HepG2 (cell line): Measurements from ENCODE around the gene SFT2D1. TPM values are rescaled to one million over a fixed set of nuclear protein-coding genes. Genes with fewer than 3 reads are reported as not detected.

Source experiments
- AKNA ChIP-seq: sonication (generic); formaldehyde crosslinking; IDR thresholded peaks from 2 replicates; pipeline ENCODE4 v1.4.0; 2020; ENCODE audit warnings: missing genetic modification reagents, borderline replicate concordance
- BRF2 ChIP-seq: sonication (generic); formaldehyde crosslinking; IDR thresholded peaks from 2 replicates; pipeline ENCODE4 v1.8.1; 2022; ENCODE audit warnings: mild to moderate bottlenecking, missing genetic modification reagents
- JARID2 ChIP-seq: sonication (generic); formaldehyde crosslinking; IDR thresholded peaks from 2 replicates; pipeline ENCODE4 v1.8.1; 2023; ENCODE audit warnings: missing genetic modification reagents, inconsistent platforms; ENCODE audit not compliant: insufficient replicate concordance
- NFYC ChIP-seq: IDR thresholded peaks from 2 replicates; pipeline ENCODE4 v1.6.1; 2016; ENCODE audit warnings: missing genetic modification reagents, missing compliant biosample characterization
- PCBP1 ChIP-seq: fragments of 200-400 bp; formaldehyde crosslinking; IDR thresholded peaks from 2 replicates; pipeline ENCODE4 v1.6.1; 2017; ENCODE audit warnings: mild to moderate bottlenecking, low read depth, low read length, borderline replicate concordance
- POLR2AphosphoS2 ChIP-seq: IDR thresholded peaks from 2 replicates; pipeline ENCODE4 v1.6.1; 2011; ENCODE audit warnings: low read depth, low read length, improper control_type of control experiment
- PPARG ChIP-seq: conservative IDR thresholded peaks from 2 replicates; pipeline ENCODE4 v1.6.1; 2016; ENCODE audit warnings: missing biosample characterization, missing genetic modification reagents
- SCMH1 ChIP-seq: sonication (generic); formaldehyde crosslinking; IDR thresholded peaks from 2 replicates; pipeline ENCODE4 v1.9.0; 2021; ENCODE audit warnings: missing genetic modification reagents, mild to moderate bottlenecking, borderline replicate concordance
- ZBTB40 ChIP-seq, 2 experiments: fragments of 450-650 bp in 1 of 2; sonication (generic) in 1 of 2; formaldehyde crosslinking in 1 of 2; IDR thresholded peaks; 2 replicates each; pipeline versions ENCODE4 v1.6.1 to v1.8.0; 2016 to 2022; ENCODE audit warnings: antibody characterized with exemption in 1 of 2, mild to moderate bottlenecking in 1 of 2, missing genetic modification reagents in 1 of 2
- ZNF547 ChIP-seq: sonication (generic); formaldehyde crosslinking; IDR thresholded peaks from 2 replicates; pipeline ENCODE4 v1.5.1; 2020; ENCODE audit warnings: mild to moderate bottlenecking, missing genetic modification reagents
- ZNF549 ChIP-seq: sonication (generic); formaldehyde crosslinking; IDR thresholded peaks from 2 replicates; pipeline ENCODE4 v1.5.0; 2020; ENCODE audit warnings: missing genetic modification reagents
- ZNF775 ChIP-seq: sonication (generic); formaldehyde crosslinking; IDR thresholded peaks from 2 replicates; pipeline ENCODE4 v1.4.0; 2020; ENCODE audit warnings: missing genetic modification reagents, mild to moderate bottlenecking, moderate library complexity, borderline replicate concordance
- ZSCAN21 ChIP-seq: sonication (generic); formaldehyde crosslinking; IDR thresholded peaks from 2 replicates; pipeline ENCODE4 v1.8.0; 2022; ENCODE audit warnings: mild to moderate bottlenecking, missing genetic modification reagents, moderate library complexity, borderline replicate concordance
- polyA plus RNA-seq, 8 experiments: library from polyadenylated mRNA; depleted of rRNA in 3 of 8; stranded (reverse) in 7 of 8; unstranded in 1 of 8; fragments of >200 nt; fragmentation: Illumina TruSeq in 4 of 8; extraction: Trizol in 4 of 8; gene quantifications; 2 replicates each; pipeline versions ENCODE4 v1.2.1 to v1.2.3, GENCODE V29; 2011 to 2016; ENCODE audit warnings: low read depth in 4 of 8, missing spikeins in 1 of 8, mixed read lengths in 1 of 8; ENCODE audit not compliant: insufficient read depth in 1 of 8
- total RNA-seq, 5 experiments: library from RNA; depleted of rRNA; stranded (reverse); fragments of >200 nt; fragmentation: Illumina TruSeq; extraction: Trizol; gene quantifications; 2 replicates each; pipeline ENCODE4 v1.2.3, GENCODE V29; 2016; ENCODE audit warnings: low read depth in 1 of 5

The SFT2D1 gene
- total and polyA plus RNA-seq, 2 of the 13 experiments (the other 11 are each of a cell fraction or from before 2014, with no cell fraction given): 115 to 147 TPM

- TF ChIP-seq ZBTB40 (IDR thresholded peaks at IDR 0.05) (no peak), ZBTB40 (CRISPR knock-in tag; IDR thresholded peaks at IDR 0.05) (no peak), ZNF549 (CRISPR knock-in tag) (no peak), PCBP1 (no peak), AKNA (CRISPR knock-in tag) (no peak), POLR2AphosphoS2 (no peak), ZNF775 (CRISPR knock-in tag) (no peak), ZSCAN21 (no peak), NFYC (CRISPR knock-in tag) (no peak; the same call in 1 of the 2 replicates), PPARG (CRISPR knock-in tag) (peak; percentile 68; the same call in 1 of the 2 replicates), BRF2 (no peak), SCMH1 (CRISPR knock-in tag) (no peak), JARID2 (CRISPR knock-in tag) (peak; percentile 79), ZNF547 (no peak; the same call in 1 of the 2 replicates)
Observed at GRCh38 chr6:166381733-166382499, 39.6 kb upstream of the SFT2D1 start (continued).
